ENCODE results near the gene DNAI4. TPM values are rescaled to one million over a fixed set of nuclear protein-coding genes. Genes with fewer than 3 reads are reported as not detected.
"Not testable (repeated sequence)": the region's sequence is repeated elsewhere in the genome, so short reads cannot be mapped to it uniquely, and the experiment has no call there.

Gene DNAI4
- total RNA-seq, 1 experiment from 2014 or later: 3.9 TPM

GRCh38 chr1:66873111-66873510 is 51.5 kb downstream of the DNAI4 start:
- H3K4me1 ChIP-seq (ENCODE audit: control insufficient read depth in 1 of 2, insufficient read depth in 2 of 2, low read length in 2 of 2): no peaks in the 10 kb centered on the region
- DNase-seq (ENCODE audit: low read depth, low spot score) (no peak), ATAC-seq (no peak)
- no peak overlapping the region for H3K27ac ChIP-seq (ENCODE audit: low read depth, low read length)
- no peak overlapping the region for H2AFZ ChIP-seq (ENCODE audit: low read depth, low read length, poor library complexity, severe bottlenecking)
- intact Hi-C loops (cut with micrococcal nuclease): no loop called here
- no peaks in the 10 kb centered on the region for H4K20me1 ChIP-seq (ENCODE audit: insufficient read depth)
- H3K4me3 ChIP-seq (replicated peaks in 1 of 2; ENCODE audit: low read depth in 1 of 2, low read length in 2 of 2): no peak overlapping the region
- no peaks in the 10 kb centered on the region for H3K79me2 ChIP-seq (ENCODE audit: insufficient read depth, low read length)
- H3K36me3 ChIP-seq (ENCODE audit: control insufficient read depth in 1 of 2, insufficient read depth in 2 of 2, low read length in 2 of 2): no peaks in the 10 kb centered on the region
- RAD21 ChIA-PET (ENCODE audit: low non-redundant PET in 1 of 2, low total read pairs in 2 of 2, uncharacterized antibody in 2 of 2, unreplicated experiment in 2 of 2): no interaction called here
- POLR2A ChIA-PET: no interaction called here
- CTCF ChIA-PET: no interaction called here
- no peaks in the 10 kb centered on the region for H3K9me2 ChIP-seq (ENCODE audit: insufficient read depth)
- no TSS peak for BruUV-seq (replicated peaks)
- H3K27me3 ChIP-seq (ENCODE audit: insufficient read depth, low read length): no peaks in the 10 kb centered on the region
- no peak overlapping the region for H3K4me2 ChIP-seq (ENCODE audit: low read length)
- no peaks in the 10 kb centered on the region for H3K9me3 ChIP-seq (ENCODE audit: control insufficient read depth in 1 of 2, insufficient read depth in 1 of 2, low read depth in 1 of 2, low read length in 2 of 2)
- no peak overlapping the region for H3K9ac ChIP-seq (ENCODE audit: low read length)
- TF ChIP-seq SIN3A (IDR thresholded peaks at IDR 0.05; ENCODE audit: low read depth): no peak
- no peak for TF ChIP-seq ZNF274 (IDR thresholded peaks at IDR 0.05; ENCODE audit: low read depth, low read length)
- TF ChIP-seq, protein P1, sequence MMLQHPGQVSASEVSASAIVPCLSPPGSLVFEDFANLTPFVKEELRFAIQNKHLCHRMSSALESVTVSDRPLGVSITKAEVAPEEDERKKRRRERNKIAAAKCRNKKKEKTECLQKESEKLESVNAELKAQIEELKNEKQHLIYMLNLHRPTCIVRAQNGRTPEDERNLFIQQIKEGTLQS (IDR thresholded peaks at IDR 0.05): no peak
- TF ChIP-seq FOSL1 (IDR thresholded peaks at IDR 0.05; ENCODE audit: low read depth): no peak
- no peak for TF ChIP-seq EZH2 (IDR thresholded peaks at IDR 0.05)
- TF ChIP-seq, protein P2, sequence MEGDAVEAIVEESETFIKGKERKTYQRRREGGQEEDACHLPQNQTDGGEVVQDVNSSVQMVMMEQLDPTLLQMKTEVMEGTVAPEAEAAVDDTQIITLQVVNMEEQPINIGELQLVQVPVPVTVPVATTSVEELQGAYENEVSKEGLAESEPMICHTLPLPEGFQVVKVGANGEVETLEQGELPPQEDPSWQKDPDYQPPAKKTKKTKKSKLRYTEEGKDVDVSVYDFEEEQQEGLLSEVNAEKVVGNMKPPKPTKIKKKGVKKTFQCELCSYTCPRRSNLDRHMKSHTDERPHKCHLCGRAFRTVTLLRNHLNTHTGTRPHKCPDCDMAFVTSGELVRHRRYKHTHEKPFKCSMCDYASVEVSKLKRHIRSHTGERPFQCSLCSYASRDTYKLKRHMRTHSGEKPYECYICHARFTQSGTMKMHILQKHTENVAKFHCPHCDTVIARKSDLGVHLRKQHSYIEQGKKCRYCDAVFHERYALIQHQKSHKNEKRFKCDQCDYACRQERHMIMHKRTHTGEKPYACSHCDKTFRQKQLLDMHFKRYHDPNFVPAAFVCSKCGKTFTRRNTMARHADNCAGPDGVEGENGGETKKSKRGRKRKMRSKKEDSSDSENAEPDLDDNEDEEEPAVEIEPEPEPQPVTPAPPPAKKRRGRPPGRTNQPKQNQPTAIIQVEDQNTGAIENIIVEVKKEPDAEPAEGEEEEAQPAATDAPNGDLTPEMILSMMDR (IDR thresholded peaks at IDR 0.05 in 2 of 3, conservative IDR thresholded peaks at IDR 0.05 in 1 of 3; ENCODE audit: borderline replicate concordance in 1 of 3, insufficient read depth in 1 of 3, low read depth in 2 of 3, low read length in 2 of 3): no peak
- TF ChIP-seq RAD21 (IDR thresholded peaks at IDR 0.05; ENCODE audit: low read depth): no peak
- TF ChIP-seq POLR2AphosphoS5 (IDR thresholded peaks at IDR 0.05; ENCODE audit: low read depth, low read length): no peak
- TF ChIP-seq SP1 (IDR thresholded peaks at IDR 0.05; ENCODE audit: low read depth): no peak
- TF ChIP-seq SRF (IDR thresholded peaks at IDR 0.05; ENCODE audit: low read depth): no peak
- no peak for TF ChIP-seq TCF7L2 (IDR thresholded peaks at IDR 0.05; ENCODE audit: borderline replicate concordance, extremely low read depth, insufficient read depth, insufficient read length)
- no peak for TF ChIP-seq YY1 (IDR thresholded peaks at IDR 0.05; ENCODE audit: extremely low read depth, insufficient replicate concordance, low read depth, low read length)
- TF ChIP-seq, protein P3, sequence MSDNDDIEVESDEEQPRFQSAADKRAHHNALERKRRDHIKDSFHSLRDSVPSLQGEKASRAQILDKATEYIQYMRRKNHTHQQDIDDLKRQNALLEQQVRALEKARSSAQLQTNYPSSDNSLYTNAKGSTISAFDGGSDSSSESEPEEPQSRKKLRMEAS (IDR thresholded peaks at IDR 0.05): no peak

- H3K4me1 ChIP-seq (ENCODE audit: control insufficient read depth in 1 of 2, insufficient read depth in 2 of 2, low read length in 2 of 2); BruUV-seq (replicated peaks); RAD21 ChIA-PET (ENCODE audit: low non-redundant PET in 1 of 2, low total read pairs in 2 of 2, uncharacterized antibody in 2 of 2, unreplicated experiment in 2 of 2); H3K27me3 ChIP-seq (ENCODE audit: insufficient read depth, low read length); H3K9me3 ChIP-seq (ENCODE audit: control insufficient read depth in 1 of 2, insufficient read depth in 1 of 2, low read depth in 1 of 2, low read length in 2 of 2); H3K36me3 ChIP-seq (ENCODE audit: control insufficient read depth in 1 of 2, insufficient read depth in 2 of 2, low read length in 2 of 2); DNase-seq (ENCODE audit: low read depth, low spot score); H3K4me2 ChIP-seq (ENCODE audit: low read length); H3K79me2 ChIP-seq (ENCODE audit: insufficient read depth, low read length); H2AFZ ChIP-seq (ENCODE audit: low read depth, low read length, poor library complexity, severe bottlenecking); CTCF ChIA-PET; H3K27ac ChIP-seq (ENCODE audit: low read depth, low read length); ATAC-seq; POLR2A ChIA-PET; H3K9me2 ChIP-seq (ENCODE audit: insufficient read depth); H3K4me3 ChIP-seq (replicated peaks in 1 of 2; ENCODE audit: low read depth in 1 of 2, low read length in 2 of 2); H3K9ac ChIP-seq (ENCODE audit: low read length); H4K20me1 ChIP-seq (ENCODE audit: insufficient read depth); intact Hi-C loops (cut with micrococcal nuclease): not testable (repeated sequence)
These were observed 52.6 kb downstream of the DNAI4 start for GRCh38 chr1:66872024-66872423.
